Uterus (tissue), 4 donors: ENCODE measurements around the gene KRT6C. TPM values are rescaled to one million over a fixed set of nuclear protein-coding genes. Genes with fewer than 3 reads are reported as not detected.

Experiments
- DNase-seq, 2 donors: peaks; one replicate each; pipeline ENCODE4 v3.0.0-alpha.2; 2019 to 2020
- H3K27ac ChIP-seq, 2 donors: fragments of 200-600 bp; sonication (generic); 1 replicate in 1 of 2; 2 replicates in 1 of 2; pipeline ENCODE4 v1.5.1; 2016 to 2018
- H3K27me3 ChIP-seq, 2 donors: fragments of 200-600 bp; sonication (generic); one replicate each; pipeline ENCODE4 v1.5.1; 2018 to 2019; ENCODE audit warnings: control low read depth in 1 of 2
- H3K36me3 ChIP-seq, 2 donors: fragments of 200-600 bp; sonication (generic); one replicate each; pipeline ENCODE4 v1.5.1; 2019; ENCODE audit warnings: control low read depth in 1 of 2
- H3K4me1 ChIP-seq, 2 donors: fragments of 200-600 bp; sonication (generic); one replicate each; pipeline ENCODE4 v1.5.1; 2018 to 2019; ENCODE audit warnings: control low read depth in 1 of 2
- H3K4me3 ChIP-seq, 2 donors: fragments of 200-600 bp; sonication (generic); 1 replicate in 1 of 2; 2 replicates in 1 of 2; pipeline ENCODE4 v1.5.1; 2018 to 2019; ENCODE audit warnings: mild to moderate bottlenecking in 1 of 2
- H3K9me3 ChIP-seq, 2 donors: fragments of 200-600 bp; sonication (generic); one replicate each; pipeline ENCODE4 v1.5.1; 2019; ENCODE audit warnings: control low read depth in 1 of 2
- POLR2A ChIP-seq, 2 donors: fragments of 450-650 bp; IDR thresholded peaks; one replicate each; pipeline ENCODE4 v1.6.1; 2016; ENCODE audit warnings: antibody characterized with exemption in 2 of 2, mild to moderate bottlenecking in 1 of 2, moderate library complexity in 1 of 2
- intact Hi-C: fragments of 100-400 bp; cut with DNase I; formaldehyde crosslinking; loops from one replicate; pipeline ENCODE4 v1.15.1; 2023; ENCODE audit warnings: low total_unique reads
- total RNA-seq, 4 donors: library from RNA; depleted of rRNA in 3 of 4; stranded (reverse); fragments of >200 nt in 3 of 4; gene quantifications; one replicate each; pipeline versions ENCODE4 v1.1.0 to v1.2.4, GENCODE V29; 2014 to 2023
- TF ChIP-seq, protein P1 (sequence below), 4 experiments: fragments of 200-600 bp in 2 of 4; fragments of 450-650 bp in 2 of 4; sonication (generic) in 2 of 4; IDR thresholded peaks; one replicate each; pipeline ENCODE4 v1.5.1; 2016 to 2019; ENCODE audit warnings: antibody characterized with exemption in 4 of 4, mild to moderate bottlenecking in 2 of 4, moderate library complexity in 1 of 4
- donor health status: DM: yes; HTN: yes; CAD: no.

The KRT6C gene
- total RNA-seq, 4 donors from 2014 or later = 0.14 to 0.34 TPM; not detected in 2

DNA sequence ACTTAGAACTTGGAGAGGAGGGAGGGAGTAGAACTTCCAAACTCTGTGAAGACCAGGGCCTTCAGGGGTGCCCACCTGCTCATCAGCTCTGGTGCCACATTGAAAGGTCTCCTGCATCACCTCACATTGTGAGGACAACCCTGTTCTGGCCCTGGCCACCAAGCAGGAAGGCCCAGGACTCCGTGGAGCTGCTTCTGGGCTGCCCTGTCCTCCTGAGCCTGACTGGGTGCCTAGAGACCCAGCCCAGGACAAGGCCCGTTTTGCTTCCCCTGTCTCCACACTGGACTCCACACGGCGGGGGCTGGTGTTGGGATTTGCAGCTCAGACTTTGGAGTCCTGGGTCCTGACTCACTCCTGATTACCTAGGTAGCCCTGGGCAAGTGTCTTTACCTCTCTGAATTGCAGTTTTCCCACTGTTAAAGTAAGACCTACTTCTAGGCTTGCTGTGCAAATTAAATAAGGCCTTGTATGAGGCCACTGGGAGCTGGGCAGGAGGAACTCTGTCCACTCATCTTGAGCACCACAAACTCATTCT lies 55.0 kb downstream of the KRT6C start:
- H3K27me3 ChIP-seq = no peaks in the 10 kb centered on the region
- no peaks in the 10 kb centered on the region for H3K9me3 ChIP-seq
- H3K4me3 ChIP-seq = no peak overlapping the region
- no peak for DNase-seq
- H3K27ac ChIP-seq = no peak overlapping the region
- TF ChIP-seq, protein P1, sequence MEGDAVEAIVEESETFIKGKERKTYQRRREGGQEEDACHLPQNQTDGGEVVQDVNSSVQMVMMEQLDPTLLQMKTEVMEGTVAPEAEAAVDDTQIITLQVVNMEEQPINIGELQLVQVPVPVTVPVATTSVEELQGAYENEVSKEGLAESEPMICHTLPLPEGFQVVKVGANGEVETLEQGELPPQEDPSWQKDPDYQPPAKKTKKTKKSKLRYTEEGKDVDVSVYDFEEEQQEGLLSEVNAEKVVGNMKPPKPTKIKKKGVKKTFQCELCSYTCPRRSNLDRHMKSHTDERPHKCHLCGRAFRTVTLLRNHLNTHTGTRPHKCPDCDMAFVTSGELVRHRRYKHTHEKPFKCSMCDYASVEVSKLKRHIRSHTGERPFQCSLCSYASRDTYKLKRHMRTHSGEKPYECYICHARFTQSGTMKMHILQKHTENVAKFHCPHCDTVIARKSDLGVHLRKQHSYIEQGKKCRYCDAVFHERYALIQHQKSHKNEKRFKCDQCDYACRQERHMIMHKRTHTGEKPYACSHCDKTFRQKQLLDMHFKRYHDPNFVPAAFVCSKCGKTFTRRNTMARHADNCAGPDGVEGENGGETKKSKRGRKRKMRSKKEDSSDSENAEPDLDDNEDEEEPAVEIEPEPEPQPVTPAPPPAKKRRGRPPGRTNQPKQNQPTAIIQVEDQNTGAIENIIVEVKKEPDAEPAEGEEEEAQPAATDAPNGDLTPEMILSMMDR (IDR thresholded peaks at IDR 0.05) = no peak
- no peak for TF ChIP-seq POLR2A (IDR thresholded peaks at IDR 0.05)
- H3K36me3 ChIP-seq = no peaks in the 10 kb centered on the region
- peaks cover 0 to 10% of the 10 kb centered on the region in 2 donors for H3K4me1 ChIP-seq
- intact Hi-C loops = no loop called here

Other genes with a start within 250 kb of the KRT6C start
- 10 to 100 TPM in 1 of 4 donors, 1 to 10 TPM in 2, not detected in 1; 2.1 to 51.2 (median 5.1) TPM for gene KRT7, start 240.6 kb downstream of the KRT6C start, total RNA-seq
- gene KRT86, start 199.2 kb downstream of the KRT6C start, total RNA-seq = under 1 TPM in 1 of 4 donors, not detected in 3; 0.35 TPM
- gene KRT81, start 182.3 kb downstream of the KRT6C start, total RNA-seq = not detected
- under 1 TPM in 1 of 4 donors, not detected in 3; 0.21 TPM for gene KRT83, start 152.4 kb downstream of the KRT6C start, total RNA-seq
- gene KRT85, start 106.3 kb downstream of the KRT6C start, total RNA-seq = under 1 TPM in 1 of 4 donors, not detected in 3; 0.76 TPM
- gene KRT84, start 88.2 kb downstream of the KRT6C start, total RNA-seq = under 1 TPM in 1 of 4 donors, not detected in 3; 0.14 TPM
- gene KRT82, start 67.5 kb downstream of the KRT6C start, total RNA-seq = not detected
- not detected for gene KRT75, start 39.4 kb downstream of the KRT6C start, total RNA-seq
- gene KRT6B, start 21.7 kb downstream of the KRT6C start, total RNA-seq = not detected
- gene KRT6A, start 19.5 kb upstream of the KRT6C start, total RNA-seq = 10 to 100 TPM in 1 of 4 donors, 1 to 10 TPM in 1, under 1 TPM in 1, not detected in 1; 0.90 to 48.5 (median 1.7) TPM
- gene KRT5, start 46.6 kb upstream of the KRT6C start, total RNA-seq = 10 to 100 TPM in 1 of 4 donors, 1 to 10 TPM in 1, not detected in 2; 2.0 to 33.7 TPM
- gene KRT71, start 79.3 kb upstream of the KRT6C start, total RNA-seq = not detected
- gene KRT74, start 100.0 kb upstream of the KRT6C start, total RNA-seq = not detected
- gene KRT72, start 127.7 kb upstream of the KRT6C start, total RNA-seq = under 1 TPM in 1 of 4 donors, not detected in 3; 0.51 TPM
- gene KRT73, start 144.8 kb upstream of the KRT6C start, total RNA-seq = not detected
- gene KRT2, start 178.4 kb upstream of the KRT6C start, total RNA-seq = not detected
- 1 to 10 TPM in 1 of 4 donors, under 1 TPM in 1, not detected in 2; 0.88 to 1.5 TPM for gene KRT1, start 206.6 kb upstream of the KRT6C start, total RNA-seq
- gene KRT77, start 229.7 kb upstream of the KRT6C start, total RNA-seq = not detected